ENCODE results near the gene NRP2. TPM values are rescaled to one million over a fixed set of nuclear protein-coding genes. Genes with fewer than 3 reads are reported as not detected.

Gene NRP2
- total RNA-seq, 4 donors from 2014 or later, result 195 to 440 (median 314) TPM

GRCh38 chr2:205780645-205781044 lies 98.3 kb downstream of the NRP2 start:
- no peaks in the 10 kb centered on the region for H3K27me3 ChIP-seq
- peak overlapping the region; percentile 80 to 98 (median 90) for H3K27ac ChIP-seq (replicated peaks in 1 of 4)
- no peak overlapping the region for H3K4me3 ChIP-seq
- WGBS, result 50% methylated on average over 2 of the region's 2 CpGs
- intact Hi-C loops (cut with DNase I), result no loop called here
- no peak for DNase-seq (ENCODE audit: extremely low spot score)
- H3K9me3 ChIP-seq, result no peaks in the 10 kb centered on the region
- no peak for TF ChIP-seq POLR2A (IDR thresholded peaks at IDR 0.05; ENCODE audit: low read depth)
- TF ChIP-seq POLR2AphosphoS5 (IDR thresholded peaks at IDR 0.05), result no peak
- TF ChIP-seq CTCF (IDR thresholded peaks at IDR 0.05), result no peak
- TF ChIP-seq EP300 (IDR thresholded peaks at IDR 0.05), result no peak
- H3K4me1 ChIP-seq, result peaks cover 0 to 100% (median 96%) of the 10 kb centered on the region in 4 donors
- H3K36me3 ChIP-seq, result peaks cover 0 to 11% (median 0%) of the 10 kb centered on the region in 4 donors

GRCh38 chr2:205781244-205781931 lies 99.1 kb downstream of the NRP2 start:
- intact Hi-C loops (cut with DNase I), result no loop called here
- Histone ChIP-seq H3K36me3 (peaks cover 0 to 5% (median 0%) of the 10 kb centered on the region in 4 donors), H3K27me3 (no peaks in the 10 kb centered on the region), H3K4me1 (peaks cover 0 to 100% (median 96%) of the 10 kb centered on the region in 4 donors), H3K27ac (replicated peaks in 1 of 4) (peak overlapping the region; percentile 80 to 98 (median 90)), H3K4me3 (no peak overlapping the region), H3K9me3 (no peaks in the 10 kb centered on the region)
- WGBS, result 48% methylated on average over 5 of the region's 5 CpGs
- peak in 1 of 2 donors; percentile 46 for TF ChIP-seq POLR2AphosphoS5 (IDR thresholded peaks at IDR 0.05)
- TF ChIP-seq EP300 (IDR thresholded peaks at IDR 0.05), result no peak
- no peak for TF ChIP-seq CTCF (IDR thresholded peaks at IDR 0.05)
- no peak for TF ChIP-seq POLR2A (IDR thresholded peaks at IDR 0.05; ENCODE audit: low read depth)
- DNase-seq (ENCODE audit: extremely low spot score), result no peak

- intact Hi-C loops (cut with DNase I), result no loop called here
- Histone ChIP-seq H3K36me3 (no peaks in the 10 kb centered on the region), H3K27me3 (no peaks in the 10 kb centered on the region), H3K9me3 (no peaks in the 10 kb centered on the region), H3K4me3 (no peak overlapping the region), H3K27ac (replicated peaks in 1 of 4) (peak overlapping the region; percentile 80 to 98 (median 90)), H3K4me1 (peaks cover 0 to 99% (median 93%) of the 10 kb centered on the region in 4 donors)
- TF ChIP-seq POLR2AphosphoS5 (IDR thresholded peaks at IDR 0.05) (no peak), EP300 (IDR thresholded peaks at IDR 0.05) (no peak), CTCF (IDR thresholded peaks at IDR 0.05) (no peak), POLR2A (IDR thresholded peaks at IDR 0.05; ENCODE audit: low read depth) (no peak)
- no peak for DNase-seq (ENCODE audit: extremely low spot score)
- 48% methylated on average over 4 of the region's 4 CpGs for WGBS
Observed at GRCh38 chr2:205782941-205783340, 100.6 kb downstream of the NRP2 start.

- TF ChIP-seq POLR2AphosphoS5 (IDR thresholded peaks at IDR 0.05) (peak in 1 of 2 donors; percentile 15), POLR2A (IDR thresholded peaks at IDR 0.05; ENCODE audit: low read depth) (no peak)
- Histone ChIP-seq H3K36me3 (no peaks in the 10 kb centered on the region), H3K27ac (replicated peaks in 1 of 4) (peak overlapping the region; percentile 80 to 98 (median 90)), H3K4me1 (peaks cover 0 to 94% (median 88%) of the 10 kb centered on the region in 4 donors), H3K4me3 (no peak overlapping the region), H3K9me3 (no peaks in the 10 kb centered on the region), H3K27me3 (no peaks in the 10 kb centered on the region)
- intact Hi-C loops (cut with DNase I), result no loop called here
- no peak for DNase-seq (ENCODE audit: extremely low spot score)
- WGBS, result 70% methylated on average over 5 of the region's 5 CpGs
Observed at GRCh38 chr2:205783872-205784499, 101.7 kb downstream of the NRP2 start.

GRCh38 chr2:205785507-205786260 lies 103.4 kb downstream of the NRP2 start:
- Histone ChIP-seq H3K9me3 (no peaks in the 10 kb centered on the region), H3K4me3 (no peak overlapping the region), H3K27me3 (no peaks in the 10 kb centered on the region), H3K36me3 (no peaks in the 10 kb centered on the region), H3K27ac (replicated peaks in 1 of 4) (peak overlapping the region; percentile 80 to 98 (median 90)), H3K4me1 (peaks cover 0 to 92% (median 90%) of the 10 kb centered on the region in 4 donors)
- TF ChIP-seq POLR2AphosphoS5 (IDR thresholded peaks at IDR 0.05), result no peak
- no peak for TF ChIP-seq EP300 (IDR thresholded peaks at IDR 0.05)
- TF ChIP-seq CTCF (IDR thresholded peaks at IDR 0.05), result no peak
- TF ChIP-seq POLR2A (IDR thresholded peaks at IDR 0.05; ENCODE audit: low read depth), result no peak
- DNase-seq (ENCODE audit: extremely low spot score), result no peak
- 50% methylated on average over 7 of the region's 7 CpGs for WGBS
- intact Hi-C loops (cut with DNase I), result no loop called here

All from esophagus muscularis mucosa (tissue), 4 donors.